Lung (tissue), 12 donors: ENCODE data around the gene AVEN. TPM values are rescaled to one million over a fixed set of nuclear protein-coding genes. Genes with fewer than 3 reads are reported as not detected.

Source experiments
- ATAC-seq: fragments of 200-7000 bp; cut with Tn5 transposase; one replicate; pipeline ENCODE4 v1.9.1; 2020; ENCODE audit warnings: moderate number of reproducible peaks; ENCODE audit not compliant: insufficient read depth, low FRiP score
- DNase-seq, 3 donors: peaks; one replicate each; pipeline ENCODE4 v3.0.0-alpha.2; 2013 to 2017
- H3K27ac ChIP-seq, 2 donors: one replicate each; pipeline ENCODE4 v1.5.1; 2013; ENCODE audit warnings: mild to moderate bottlenecking in 2 of 2, moderate library complexity in 2 of 2, control low read depth in 1 of 2, inconsistent platforms in 1 of 2, low read depth in 1 of 2, low read length in 1 of 2
- H3K27me3 ChIP-seq, 3 donors: one replicate each; pipeline ENCODE4 v1.5.1; 2013; ENCODE audit warnings: low read length in 2 of 3; ENCODE audit not compliant: control insufficient read depth in 3 of 3, insufficient read depth in 3 of 3
- H3K36me3 ChIP-seq, 4 donors: one replicate each; pipeline ENCODE4 v1.5.1; 2013; ENCODE audit warnings: low read length in 4 of 4, mild to moderate bottlenecking in 1 of 4, moderate library complexity in 1 of 4; ENCODE audit not compliant: control insufficient read depth in 4 of 4, insufficient read depth in 4 of 4
- H3K4me1 ChIP-seq, 5 donors: one replicate each; pipeline ENCODE4 v1.5.1; 2013; ENCODE audit warnings: low read length in 5 of 5, mild to moderate bottlenecking in 2 of 5, moderate library complexity in 1 of 5; ENCODE audit not compliant: control insufficient read depth in 5 of 5, insufficient read depth in 5 of 5
- H3K4me3 ChIP-seq: one replicate; pipeline ENCODE4 v1.5.1; 2013; ENCODE audit warnings: mild to moderate bottlenecking, control low read depth, moderate library complexity
- H3K9ac ChIP-seq, 2 donors: one replicate each; pipeline ENCODE4 v1.5.1; 2013; ENCODE audit warnings: low read length in 2 of 2, control low read depth in 1 of 2; ENCODE audit not compliant: insufficient read depth in 1 of 2
- H3K9me3 ChIP-seq, 4 donors: one replicate each; pipeline ENCODE4 v1.5.1; 2013; ENCODE audit warnings: low read length in 3 of 4, mild to moderate bottlenecking in 1 of 4, moderate library complexity in 1 of 4; ENCODE audit not compliant: control insufficient read depth in 4 of 4, insufficient read depth in 3 of 4
- CTCF ChIP-seq: IDR thresholded peaks from 2 replicates; pipeline ENCODE4 v1.5.1; 2012; ENCODE audit warnings: mild to moderate bottlenecking; ENCODE audit errors: control extremely low read depth, extremely low read depth
- WGBS, 2 donors: extraction: QIAGEN DNeasy Blood & Tissue Kit; methylation state at CpG; one replicate each; pipeline ENCODE4 v1.1.7; 2013; 5-methylcytosine and 5-hydroxymethylcytosine counted together
- polyA plus RNA-seq, 2 donors: library from polyadenylated mRNA; stranded (reverse); fragments of 200-250 nt; gene quantifications; one replicate each; pipeline ENCODE4 v1.2.1, GENCODE V29; 2013
- total RNA-seq, 2 donors: library from RNA; depleted of rRNA in 1 of 2; stranded (reverse); fragments of >200 nt in 1 of 2; gene quantifications; one replicate each; pipeline ENCODE4 v1.2.1, GENCODE V29; 2014 to 2021
- donor health status: control.
- donor health status: control.
- donor health status: Bipolar disorder and iron deficiency.
- donor health status: healthy.
- donor health status: DM: yes; HTN: yes; CAD: no.

Gene AVEN
- total and polyA plus RNA-seq, 4 donors, result 7.5 to 9.3 (median 8.9) TPM

DNA sequence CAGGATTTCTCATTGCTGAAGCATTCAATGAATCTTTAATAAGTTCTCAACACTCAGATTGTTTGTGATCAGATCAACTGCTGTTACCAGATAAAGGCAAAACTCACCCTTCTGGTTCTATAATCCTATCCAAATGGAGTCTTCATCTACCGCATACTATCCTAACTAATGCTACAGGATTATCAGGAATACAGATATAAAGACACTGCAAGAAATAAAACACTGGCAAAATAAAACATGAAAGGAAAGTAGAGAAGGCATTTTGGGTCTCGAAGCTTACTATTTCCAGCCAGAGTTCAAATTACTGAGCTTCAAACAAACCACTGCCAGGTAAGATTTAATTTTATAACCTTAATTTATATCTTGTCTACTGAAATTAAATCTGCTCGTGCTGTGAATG, 70.2 kb downstream of the AVEN start:
- TF ChIP-seq CTCF, result no peak
- no peak overlapping the region for H3K9ac ChIP-seq
- no peaks in the 10 kb centered on the region for H3K27me3 ChIP-seq
- no peaks in the 10 kb centered on the region for H3K9me3 ChIP-seq
- DNase-seq, result no peak
- WGBS, 2 donors, result 86% methylated on average over 3 of the region's 3 CpGs
- H3K4me1 ChIP-seq, result no peaks in the 10 kb centered on the region
- no peak overlapping the region for H3K4me3 ChIP-seq
- H3K36me3 ChIP-seq, result no peaks in the 10 kb centered on the region
- ATAC-seq, result no peak
- no peak overlapping the region for H3K27ac ChIP-seq

- Histone ChIP-seq H3K9me3 (no peaks in the 10 kb centered on the region), H3K36me3 (no peaks in the 10 kb centered on the region), H3K27ac (no peak within 1 kb of the TSS), H3K9ac (no peak within 1 kb of the TSS), H3K27me3 (no peaks in the 10 kb centered on the region), H3K4me1 (no peaks in the 10 kb centered on the region), H3K4me3 (no peak within 1 kb of the TSS)
- ATAC-seq, result no peak
- TF ChIP-seq CTCF, result no peak
- WGBS, 2 donors, result 63 to 70% methylated on average over 6 of the region's 6 CpGs
- no peak for DNase-seq
These were observed 70.8 kb downstream of the AVEN start, which contains the start of gene CHRM5 for GRCh38 chr15:33968224-33968623. TSS of gene CHRM5 (plus strand) at chr15:33968497. CDS start at chr15:34062718, 94,221 bp downstream.

DNA sequence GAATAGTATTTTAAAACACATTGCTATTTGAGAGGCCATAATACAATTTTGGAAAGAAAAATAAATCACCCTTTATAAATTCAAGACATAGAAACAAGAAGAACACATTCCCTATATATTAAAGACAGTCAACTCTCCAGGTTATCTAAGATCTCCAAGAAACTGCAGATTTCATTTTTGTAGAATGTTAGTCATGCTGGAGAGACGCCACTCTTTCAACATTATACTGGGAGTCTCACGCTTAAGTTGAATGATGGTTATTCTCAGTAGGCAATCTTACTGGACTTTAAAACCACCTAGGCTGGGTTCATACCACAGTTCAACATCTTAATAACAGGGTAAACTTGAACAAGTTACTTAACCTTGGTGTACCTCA, 74.4 kb downstream of the AVEN start:
- Histone ChIP-seq H3K36me3 (no peaks in the 10 kb centered on the region), H3K27ac (no peak overlapping the region), H3K9me3 (no peaks in the 10 kb centered on the region), H3K27me3 (no peaks in the 10 kb centered on the region), H3K9ac (no peak overlapping the region), H3K4me1 (no peaks in the 10 kb centered on the region), H3K4me3 (no peak overlapping the region)
- 90 to 92% methylated on average over 2 of the region's 2 CpGs for whole genome bisulfite sequencing, 2 donors
- no peak for TF ChIP-seq CTCF
- ATAC-seq (no peak), DNase-seq (no peak)
